Measurements from ENCODE around the gene LPCAT1. TPM values are rescaled to one million over a fixed set of nuclear protein-coding genes. Genes with fewer than 3 reads are reported as not detected.

LPCAT1 gene, protein sequence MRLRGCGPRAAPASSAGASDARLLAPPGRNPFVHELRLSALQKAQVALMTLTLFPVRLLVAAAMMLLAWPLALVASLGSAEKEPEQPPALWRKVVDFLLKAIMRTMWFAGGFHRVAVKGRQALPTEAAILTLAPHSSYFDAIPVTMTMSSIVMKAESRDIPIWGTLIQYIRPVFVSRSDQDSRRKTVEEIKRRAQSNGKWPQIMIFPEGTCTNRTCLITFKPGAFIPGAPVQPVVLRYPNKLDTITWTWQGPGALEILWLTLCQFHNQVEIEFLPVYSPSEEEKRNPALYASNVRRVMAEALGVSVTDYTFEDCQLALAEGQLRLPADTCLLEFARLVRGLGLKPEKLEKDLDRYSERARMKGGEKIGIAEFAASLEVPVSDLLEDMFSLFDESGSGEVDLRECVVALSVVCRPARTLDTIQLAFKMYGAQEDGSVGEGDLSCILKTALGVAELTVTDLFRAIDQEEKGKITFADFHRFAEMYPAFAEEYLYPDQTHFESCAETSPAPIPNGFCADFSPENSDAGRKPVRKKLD
- 10 to 100 TPM; 54.0 to 71.9 TPM for total RNA-seq

GRCh38 chr5:1523793-1524480, at the start of gene LPCAT1:
LPCAT1 (minus strand) TSS chr5:1523960; CDS start chr5:1523844, 116 bp downstream.

GRCh38 chr5:1445313-1445688, 78.5 kb downstream of the LPCAT1 start, which contains the start of gene SLC6A3:
SLC6A3 (minus strand) TSS chr5:1445440; CDS start chr5:1443197, 2,243 bp downstream.

Small RNAs within 50 kb of the gene (small RNA-seq; reads per million reads assigned to genes)
- gene MIR6075 = 0 reads per million in 2 donors

Other genes with a start within 250 kb of the LPCAT1 start
- gene TERT, start 228.9 kb downstream of the LPCAT1 start, total RNA-seq = not detected
- gene CLPTM1L, start 178.9 kb downstream of the LPCAT1 start, total RNA-seq = 100 to 1,000 TPM; 143 to 229 TPM
- gene SLC6A3, start 78.5 kb downstream of the LPCAT1 start, total RNA-seq = not detected

All from melanocyte of skin (primary cell).